GM10847 (cell line): ENCODE data around the gene PDE6A.

Source experiments
- POLR2A ChIP-seq: IDR thresholded peaks from 2 replicates; pipeline ENCODE4 v1.6.1; 2011; ENCODE audit not compliant: insufficient read length; ENCODE audit errors: extremely low read depth

PDE6A gene

DNA sequence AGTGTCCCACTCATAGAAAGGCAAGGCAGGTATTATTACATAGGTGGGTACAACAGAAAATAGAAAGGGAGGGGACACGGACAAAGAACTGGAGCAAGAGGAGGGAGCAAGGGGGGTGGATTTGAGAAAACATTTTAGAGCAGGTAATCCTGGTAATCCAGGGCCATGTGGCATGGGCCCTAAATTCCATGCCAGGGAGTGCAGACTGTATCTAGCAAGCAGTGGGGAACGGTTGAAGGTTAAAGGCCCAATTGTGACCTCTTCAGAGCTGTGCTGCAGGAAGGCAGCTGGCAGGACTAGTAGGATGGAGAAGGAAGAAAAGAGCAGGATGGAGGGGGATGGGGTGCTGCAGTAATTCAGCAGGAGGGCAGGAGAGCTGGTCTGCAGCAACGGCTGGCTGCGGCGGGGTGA, 75.2 kb downstream of the PDE6A start:
- TF ChIP-seq POLR2A = no peak

- TF ChIP-seq POLR2A = no peak
Observed at GRCh38 chr5:149865746-149866145, 78.8 kb downstream of the PDE6A start.

- no peak for TF ChIP-seq POLR2A
Observed at GRCh38 chr5:149863830-149864229, 80.8 kb downstream of the PDE6A start.

DNA sequence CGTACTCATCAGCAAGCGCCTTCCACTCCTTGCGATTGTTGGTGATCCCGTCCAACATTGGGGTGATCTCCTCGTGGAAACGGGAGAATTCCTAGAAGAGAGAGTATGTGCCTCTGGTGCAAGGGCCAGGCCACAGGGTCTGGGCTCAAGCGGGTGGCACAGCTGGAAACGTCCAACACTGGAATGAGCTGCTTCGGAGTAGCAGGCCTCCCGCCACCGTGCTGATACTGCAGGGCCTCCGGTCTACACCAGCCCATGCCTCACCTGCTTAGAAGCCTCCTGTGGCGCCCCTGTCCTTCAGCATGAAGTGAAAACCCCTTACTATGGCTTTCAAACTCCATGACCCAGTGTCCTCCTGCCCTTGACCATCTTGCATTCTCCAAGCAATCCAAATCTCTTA, 81.4 kb downstream of the PDE6A start:
- TF ChIP-seq POLR2A = no peak

GRCh38 chr5:149860801-149861322, 83.7 kb downstream of the PDE6A start:
- TF ChIP-seq POLR2A = no peak

DNA sequence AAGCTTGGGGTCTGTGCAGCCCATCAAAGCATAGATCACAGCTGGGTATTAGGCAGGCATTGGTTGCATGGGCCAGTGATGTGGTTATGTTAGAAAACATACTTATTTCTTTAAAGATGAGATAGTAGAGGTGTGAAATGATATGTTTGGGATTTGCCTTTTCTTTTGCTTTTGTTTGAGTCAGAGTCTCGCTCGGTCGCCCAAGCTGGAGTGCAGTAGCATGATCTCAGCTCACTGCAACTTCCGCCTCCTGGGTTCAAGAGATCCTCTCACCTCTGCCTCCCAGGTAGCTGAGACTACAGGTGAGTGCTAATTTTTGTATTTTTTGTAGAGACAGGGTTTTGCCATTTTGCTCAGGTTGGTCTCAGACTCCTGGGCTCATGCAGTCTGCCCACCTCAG, 84.8 kb downstream of the PDE6A start:
- no peak for TF ChIP-seq POLR2A

DNA sequence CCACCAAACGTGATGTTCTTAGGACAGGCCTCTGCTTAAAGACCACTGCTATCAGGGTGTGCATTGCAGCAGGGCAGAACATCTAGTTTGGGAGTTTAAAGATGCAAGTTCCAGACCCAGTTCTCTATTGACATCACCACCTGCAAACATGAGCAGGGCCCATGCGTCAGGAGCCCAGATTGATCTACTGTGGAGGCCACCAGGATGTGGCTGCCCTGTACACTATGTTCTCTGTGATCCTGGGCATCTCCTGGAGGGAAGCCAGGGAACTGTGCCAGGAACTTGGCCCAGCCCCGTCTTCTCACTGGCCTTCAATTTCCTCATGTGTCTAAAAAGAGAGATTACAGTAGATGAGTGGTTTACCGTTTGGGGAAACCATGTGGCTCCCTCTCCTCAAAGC, 87.1 kb downstream of the PDE6A start:
- TF ChIP-seq POLR2A = no peak

DNA sequence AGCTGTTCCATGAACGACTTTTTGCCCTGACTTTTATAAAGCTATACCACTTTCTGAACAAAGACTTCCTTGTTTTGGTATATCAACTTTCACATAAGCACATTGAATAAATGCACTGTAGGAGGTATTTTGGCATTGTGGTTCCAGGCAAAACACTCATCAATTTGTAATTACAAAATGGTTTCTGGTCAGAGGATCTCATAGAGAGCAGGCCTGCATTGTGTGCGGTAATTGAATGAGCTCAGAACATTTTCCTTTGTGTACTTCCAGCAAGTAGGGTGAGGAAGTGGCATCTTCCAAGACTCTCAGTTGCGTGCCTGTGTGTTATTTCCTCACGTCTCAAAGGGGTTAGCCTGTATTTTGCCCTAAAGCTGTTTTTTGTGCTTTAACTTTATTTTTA, 89.2 kb downstream of the PDE6A start:
- no peak for TF ChIP-seq POLR2A

DNA sequence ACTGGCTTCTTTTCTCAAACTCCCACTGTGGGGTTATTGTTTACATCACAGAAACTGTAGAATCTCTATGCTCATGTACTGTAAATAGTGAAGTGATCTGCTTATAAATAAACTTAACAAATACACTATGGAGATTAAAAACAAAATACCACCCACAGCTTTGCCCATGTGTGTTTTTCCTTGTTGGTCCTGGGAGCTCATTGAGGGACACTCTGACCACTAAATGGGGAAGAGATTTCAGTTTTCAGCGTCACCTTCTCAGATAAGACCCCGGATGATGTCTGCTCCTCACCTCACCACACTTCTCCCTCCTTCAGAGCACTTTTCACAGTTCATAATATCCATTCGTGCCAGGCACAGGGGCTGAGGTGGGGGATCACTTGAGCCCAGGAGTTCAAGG, 89.7 kb downstream of the PDE6A start:
- TF ChIP-seq POLR2A = no peak

DNA sequence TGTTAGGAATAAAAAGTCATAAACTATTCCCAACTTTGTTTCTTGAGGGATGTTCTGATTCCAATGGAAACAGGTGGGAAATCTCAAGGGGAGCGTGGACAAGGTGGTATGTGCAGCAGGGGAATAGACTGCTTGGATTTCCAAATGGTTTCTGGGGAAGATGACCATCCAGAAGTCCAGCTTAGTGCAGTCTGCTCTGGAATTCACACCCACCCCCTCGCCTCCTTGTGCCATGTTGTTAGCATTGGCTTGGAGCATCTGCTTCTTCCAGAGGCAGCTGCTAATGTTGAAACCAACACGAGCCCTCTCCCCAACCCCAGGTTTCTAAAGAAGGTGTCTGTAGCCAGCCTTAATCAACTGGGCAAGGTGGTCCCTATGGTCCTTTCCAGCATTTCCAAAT, 90.9 kb downstream of the PDE6A start:
- TF ChIP-seq POLR2A = no peak

DNA sequence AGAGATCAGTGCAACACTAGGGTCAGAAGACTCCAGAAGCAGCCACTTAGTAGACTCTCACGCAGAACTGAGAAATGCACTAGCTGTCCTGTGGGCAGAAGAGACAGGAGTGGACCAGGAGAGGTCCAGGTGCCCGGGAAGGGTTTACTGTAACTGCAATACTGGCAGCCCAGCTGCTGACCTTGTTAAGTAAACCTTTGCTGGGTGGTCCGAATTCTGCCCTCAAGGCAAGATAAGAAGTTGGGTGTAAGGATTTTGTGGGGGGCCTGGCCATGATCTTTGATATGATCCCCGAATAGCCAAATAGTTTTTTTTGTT, 91.3 kb downstream of the PDE6A start:
- TF ChIP-seq POLR2A = no peak

DNA sequence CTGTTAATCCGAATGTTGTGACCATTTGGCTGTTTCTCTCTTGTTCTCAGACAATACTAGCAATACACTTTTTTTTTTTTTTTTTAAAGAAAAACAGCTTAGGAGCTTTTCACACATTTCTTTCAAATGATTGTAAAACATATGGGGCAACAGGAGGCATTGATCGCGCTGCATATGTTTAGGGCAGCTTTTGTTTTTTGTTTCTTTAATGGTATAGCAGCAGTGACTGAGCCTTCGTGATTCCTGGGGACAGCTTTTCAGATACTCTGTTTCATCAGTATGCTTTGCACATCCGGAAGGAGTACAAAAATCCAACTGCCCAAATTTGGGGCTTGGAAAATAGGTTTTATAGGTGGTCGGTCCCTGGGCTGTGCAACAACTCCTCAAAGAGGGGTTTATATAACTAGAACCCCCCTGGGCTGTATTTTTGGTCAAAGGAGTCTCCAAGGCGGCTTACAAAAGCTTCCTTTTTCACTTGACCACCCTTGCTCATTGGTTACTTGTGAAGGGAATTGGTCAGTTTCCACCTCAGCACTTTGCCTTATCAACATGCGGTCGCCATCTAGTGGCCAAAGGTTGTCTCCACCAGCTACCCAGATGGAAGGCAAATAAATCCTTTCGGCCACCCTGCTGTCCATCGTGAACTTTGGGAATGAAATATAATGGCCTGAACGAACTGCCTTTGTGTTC, 91.8 kb downstream of the PDE6A start:
- no peak for TF ChIP-seq POLR2A

DNA sequence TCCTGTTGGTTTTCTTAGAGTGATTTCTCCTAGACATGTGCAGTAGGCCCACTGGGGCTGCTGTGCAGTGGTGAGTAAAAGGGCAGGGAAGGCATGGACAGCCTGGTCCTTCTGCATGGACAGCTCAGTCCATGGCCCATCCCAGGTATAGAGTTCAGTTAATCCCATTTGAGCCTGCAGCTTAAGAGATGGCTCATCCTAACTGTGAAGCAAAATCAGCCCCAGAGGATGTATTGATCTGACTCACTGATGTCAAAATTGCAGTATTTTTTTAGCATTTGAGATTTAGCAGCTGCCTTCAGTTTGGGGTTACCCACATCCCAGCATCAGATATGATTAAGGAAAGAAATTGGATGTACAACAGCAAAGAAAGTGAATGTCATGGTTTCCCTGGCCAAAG, 93.4 kb downstream of the PDE6A start:
- no peak for TF ChIP-seq POLR2A

DNA sequence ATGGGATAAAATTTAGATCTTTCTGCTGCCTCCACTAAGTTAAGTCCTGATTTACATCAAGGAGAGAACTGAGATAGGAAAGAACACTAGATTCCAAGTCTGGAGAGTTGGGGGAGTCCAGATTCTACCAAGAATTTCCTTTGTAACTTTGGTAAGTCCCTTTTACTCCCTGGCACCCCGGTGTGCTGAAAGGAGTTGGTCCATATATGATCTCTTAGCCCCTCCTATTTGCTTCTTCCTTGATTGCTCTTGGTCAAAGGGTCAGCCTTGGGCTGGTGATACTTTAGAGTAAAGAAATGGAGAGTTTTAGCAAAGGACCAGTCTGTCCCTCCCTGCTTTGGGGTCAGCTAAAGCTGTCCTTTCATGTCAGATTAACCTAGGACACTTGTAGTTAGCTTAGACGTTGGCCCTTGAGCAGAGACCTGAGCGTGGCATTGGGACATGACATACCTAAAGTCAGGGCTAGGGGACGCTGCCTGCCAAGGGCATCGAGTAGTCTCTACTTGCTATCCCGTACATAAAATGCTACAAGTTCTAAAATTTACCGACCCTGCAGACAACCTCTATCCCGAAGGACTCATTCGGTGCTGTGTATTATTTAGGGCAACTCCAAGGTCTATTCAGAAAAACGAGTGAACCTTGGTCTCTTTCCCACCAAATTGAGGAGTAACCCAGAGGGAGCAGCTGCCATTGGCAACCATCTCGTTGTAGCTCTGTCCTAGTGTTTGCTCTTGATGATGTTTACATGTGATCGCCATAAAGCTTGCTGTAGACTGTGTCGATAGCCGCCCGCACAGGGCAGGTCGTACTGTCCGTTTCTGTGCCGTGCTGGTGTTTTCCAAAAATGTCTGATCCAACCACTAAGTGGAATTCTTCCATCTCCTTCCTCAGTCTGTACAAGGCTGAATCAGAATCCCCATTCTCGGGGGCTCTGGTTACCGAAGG, 94.4 kb downstream of the PDE6A start:
- TF ChIP-seq POLR2A = no peak

- TF ChIP-seq POLR2A = no peak
Observed at GRCh38 chr5:149849280-149849965, 95.2 kb downstream of the PDE6A start.

DNA sequence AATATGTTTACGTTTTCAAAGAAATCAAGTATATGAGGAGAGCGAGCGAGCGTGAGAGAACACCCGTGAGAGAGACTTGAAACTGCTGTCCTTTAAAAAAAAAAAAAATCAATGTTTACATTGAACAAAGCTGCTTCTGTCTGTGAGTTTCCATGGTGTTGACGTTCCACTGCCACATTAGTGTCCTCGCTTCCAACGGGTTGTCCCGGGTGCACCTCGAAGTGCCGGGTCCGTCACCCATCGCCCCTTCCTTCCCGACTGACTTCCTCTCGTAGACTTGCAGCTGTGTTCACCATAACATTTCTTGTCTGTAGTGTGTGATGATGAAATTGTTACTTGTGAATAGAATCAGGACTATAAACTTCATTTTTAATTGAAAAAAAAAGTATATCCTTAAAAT, 97.0 kb downstream of the PDE6A start:
- no peak for TF ChIP-seq POLR2A
